ENCODE results near the gene ULK1. TPM values are rescaled to one million over a fixed set of nuclear protein-coding genes. Genes with fewer than 3 reads are reported as not detected.
A peak's percentile ranks its signal among the peaks of the same experiment; 100 is the strongest.
"Not testable (repeated sequence)": the region's sequence is repeated elsewhere in the genome, so short reads cannot be mapped to it uniquely, and the experiment has no call there.

The ULK1 gene
- total and polyA plus RNA-seq, 9 donors, result 4.5 to 70.1 (median 46.8) TPM

- Histone ChIP-seq H3K4me1 (ENCODE audit: insufficient read depth) (peaks cover 6% of the 10 kb centered on the region), H3K9me3 (no peaks in the 10 kb centered on the region), H3K4me3 (no peak overlapping the region), H3K27me3 (no peaks in the 10 kb centered on the region), H3K27ac (no peak overlapping the region), H3K36me3 (no peaks in the 10 kb centered on the region)
- DNase-seq, result peak in 1 of 5 donors; percentile 10
- intact Hi-C loops (cut with DNase I), result loop anchor here in 1 of 4 donors (2.0 kb wide), 1 partner anchor 19 kb away; the partner anchor contains the start of gene PUS1
- WGBS, 3 donors, result 47 to 57% (median 48%) methylated on average over 1 of the region's 1 CpG
- TF ChIP-seq, protein P1, sequence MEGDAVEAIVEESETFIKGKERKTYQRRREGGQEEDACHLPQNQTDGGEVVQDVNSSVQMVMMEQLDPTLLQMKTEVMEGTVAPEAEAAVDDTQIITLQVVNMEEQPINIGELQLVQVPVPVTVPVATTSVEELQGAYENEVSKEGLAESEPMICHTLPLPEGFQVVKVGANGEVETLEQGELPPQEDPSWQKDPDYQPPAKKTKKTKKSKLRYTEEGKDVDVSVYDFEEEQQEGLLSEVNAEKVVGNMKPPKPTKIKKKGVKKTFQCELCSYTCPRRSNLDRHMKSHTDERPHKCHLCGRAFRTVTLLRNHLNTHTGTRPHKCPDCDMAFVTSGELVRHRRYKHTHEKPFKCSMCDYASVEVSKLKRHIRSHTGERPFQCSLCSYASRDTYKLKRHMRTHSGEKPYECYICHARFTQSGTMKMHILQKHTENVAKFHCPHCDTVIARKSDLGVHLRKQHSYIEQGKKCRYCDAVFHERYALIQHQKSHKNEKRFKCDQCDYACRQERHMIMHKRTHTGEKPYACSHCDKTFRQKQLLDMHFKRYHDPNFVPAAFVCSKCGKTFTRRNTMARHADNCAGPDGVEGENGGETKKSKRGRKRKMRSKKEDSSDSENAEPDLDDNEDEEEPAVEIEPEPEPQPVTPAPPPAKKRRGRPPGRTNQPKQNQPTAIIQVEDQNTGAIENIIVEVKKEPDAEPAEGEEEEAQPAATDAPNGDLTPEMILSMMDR (IDR thresholded peaks at IDR 0.05), result no peak
- TF ChIP-seq EP300 (IDR thresholded peaks at IDR 0.05), result no peak
- no peak for TF ChIP-seq POLR2A (IDR thresholded peaks at IDR 0.05)
Measured at GRCh38 chr12:131948166-131948712, 53.8 kb downstream of the ULK1 start.

- H3K4me1 ChIP-seq (ENCODE audit: insufficient read depth); H3K36me3 ChIP-seq; H3K27me3 ChIP-seq; H3K9me3 ChIP-seq: not testable (repeated sequence)
- peak overlapping the region in 1 of 2 donors; percentile 70 for H3K27ac ChIP-seq
- 44 to 51% (median 49%) methylated on average over 23 of the region's 23 CpGs for WGBS, 3 donors
- DNase-seq, result peak in 1 of 5 donors; percentile 37
- intact Hi-C loops (cut with DNase I), result loop anchor here in 1 of 4 donors (2.0 kb wide), 1 partner anchor 20 kb away; the partner anchor contains the start of gene PUS1
- peak overlapping the region; percentile 89 for H3K4me3 ChIP-seq
Measured at GRCh38 chr12:131948713-131949430, 54.5 kb downstream of the ULK1 start.

DNA sequence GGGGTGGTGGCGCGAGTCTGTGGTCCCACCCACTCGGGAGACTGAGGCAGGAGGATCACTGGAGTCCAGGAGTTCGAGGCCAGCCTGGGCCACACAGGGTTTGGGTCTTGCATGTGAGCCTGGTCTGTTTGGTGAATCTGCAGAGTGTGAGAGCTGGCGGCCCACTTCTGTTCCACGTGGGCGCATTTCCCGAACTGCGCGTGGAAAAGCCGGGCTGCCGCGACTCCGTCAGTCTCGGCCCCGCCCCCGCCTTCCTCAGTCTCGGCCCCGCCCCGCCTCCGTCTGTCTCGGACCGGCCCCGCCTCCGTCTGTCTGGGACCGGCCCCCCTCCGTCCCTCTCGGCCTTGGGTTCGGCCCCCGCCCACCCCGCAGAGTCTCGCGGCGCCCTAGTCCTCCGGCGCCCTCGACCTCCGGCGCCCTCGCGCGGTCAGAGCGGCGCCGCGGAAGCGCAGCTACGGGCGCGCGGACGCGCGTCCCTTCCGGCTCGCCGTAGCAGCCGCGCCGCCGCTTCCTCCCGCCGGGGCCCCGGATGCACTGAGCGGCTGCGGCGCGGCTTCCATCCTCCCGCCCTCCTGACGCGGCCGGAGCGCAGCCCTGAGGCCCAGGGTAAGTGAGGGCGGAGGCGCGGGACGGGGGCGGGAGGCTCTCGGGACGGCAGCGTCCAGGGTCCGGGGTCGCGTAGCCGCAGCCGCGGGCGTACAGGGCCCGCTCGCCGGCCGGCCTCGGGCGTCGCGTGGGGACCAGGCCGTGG is 55.2 kb downstream of the ULK1 start, which contains the start of gene EP400:
Gene EP400, plus strand, starts transcription at position 512 of the 751 bp plus-strand sequence. CDS start 10,678 bp downstream, outside the sequence.
- Histone ChIP-seq H3K27ac (peak within 1 kb of the TSS; percentile 13 to 75), H3K4me3 (peak within 1 kb of the TSS; percentile 89), H3K9me3 (no peaks in the 10 kb centered on the region), H3K27me3 (no peaks in the 10 kb centered on the region), H3K36me3 (no peaks in the 10 kb centered on the region), H3K4me1 (ENCODE audit: insufficient read depth) (peaks cover 8% of the 10 kb centered on the region)
- peak; percentile 96 to 98 (median 97) for DNase-seq
- intact Hi-C loops (cut with DNase I), result loop anchor here in 2 of 4 donors (2.0 to 5.0 kb wide), 3 partner anchors 21 to 112 kb away; partner anchors contain the start of gene PUS1 (in 1 of the 2)
- 2 to 6% (median 4%) methylated on average over 21 to 97 of the region's 97 CpGs for WGBS, 3 donors
- TF ChIP-seq EP300 (IDR thresholded peaks at IDR 0.05), result no peak
- TF ChIP-seq, protein P1 (IDR thresholded peaks at IDR 0.05), result peak in 2 of 3 donors; percentile 53 to 75

DNA sequence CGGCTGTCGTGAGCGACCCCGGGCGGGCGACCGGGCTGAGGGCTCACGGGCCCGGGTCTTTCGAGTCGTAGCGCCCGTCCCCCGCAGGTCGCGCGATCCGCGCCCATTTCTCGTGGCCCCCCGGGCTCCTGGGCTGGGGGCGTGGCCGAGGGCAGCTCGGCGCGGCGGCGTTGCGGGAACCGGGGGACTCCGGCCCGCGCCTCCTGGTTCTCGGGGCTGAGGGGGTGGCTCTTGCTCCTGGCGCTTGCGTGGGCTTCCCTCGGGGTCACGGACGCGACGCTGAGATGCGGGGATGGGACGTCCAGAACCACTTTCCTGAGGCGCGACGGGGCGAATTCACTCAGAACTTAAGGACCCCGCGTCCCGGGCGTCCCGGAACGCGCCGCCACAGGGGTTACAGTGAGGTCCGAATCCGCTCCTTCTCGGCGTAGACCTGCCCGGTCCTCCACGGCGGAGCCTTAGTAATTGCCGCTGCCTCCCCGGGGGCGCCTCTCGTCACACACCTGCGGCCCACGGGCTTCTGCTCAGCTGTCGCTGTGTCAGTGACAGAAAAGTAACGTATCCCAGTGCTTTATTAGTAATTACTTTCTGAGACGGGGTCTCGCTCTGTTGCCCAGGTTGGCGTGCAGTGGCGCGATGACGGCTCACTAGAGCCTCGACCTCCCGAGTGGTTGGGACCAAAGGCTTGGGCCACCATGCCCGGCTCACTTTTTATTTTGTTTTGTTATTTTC is 55.9 kb downstream of the ULK1 start:
- peak overlapping the region; percentile 13 to 75 for H3K27ac ChIP-seq
- peaks cover 10% of the 10 kb centered on the region for H3K4me1 ChIP-seq (ENCODE audit: insufficient read depth)
- 0 to 1% (median 1%) methylated on average over 29 to 79 of the region's 79 CpGs for WGBS, 3 donors
- no peak for TF ChIP-seq EP300 (IDR thresholded peaks at IDR 0.05)
- TF ChIP-seq POLR2A (IDR thresholded peaks at IDR 0.05), result no peak
- TF ChIP-seq, protein P1 (IDR thresholded peaks at IDR 0.05), result no peak
- H3K36me3 ChIP-seq, result no peaks in the 10 kb centered on the region
- peak in 4 of 5 donors; percentile 45 to 74 (median 64) for DNase-seq
- peak overlapping the region; percentile 89 for H3K4me3 ChIP-seq
- intact Hi-C loops (cut with DNase I), result loop anchor here in 2 of 4 donors (2.0 to 5.0 kb wide), 2 partner anchors 54 to 113 kb away; no protein-coding TSS in a partner anchor
- no peaks in the 10 kb centered on the region for H3K9me3 ChIP-seq
- no peaks in the 10 kb centered on the region for H3K27me3 ChIP-seq

DNA sequence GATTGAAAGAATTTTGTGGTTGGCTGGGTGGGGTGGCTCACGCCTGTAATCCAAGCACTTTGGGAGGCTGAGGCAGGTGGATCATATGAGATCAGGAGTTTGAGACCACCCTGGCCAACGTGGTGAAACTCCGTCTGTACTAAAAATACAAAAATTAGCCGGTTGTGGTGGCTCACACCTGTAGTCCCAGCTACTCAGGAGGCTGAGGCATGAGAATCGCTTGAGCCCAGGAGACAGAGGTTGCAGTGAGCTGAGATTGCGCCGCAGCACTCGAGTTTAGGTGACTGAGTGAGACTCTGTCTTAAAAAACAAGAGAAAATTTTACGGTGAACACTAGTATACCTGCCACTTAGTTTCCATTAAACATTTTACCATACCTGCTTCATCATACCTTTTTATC is 59.4 kb downstream of the ULK1 start:
- 94% methylated on average over 9 of the region's 9 CpGs for WGBS, 3 donors

GRCh38 chr12:131954460-131954859 is 60.0 kb downstream of the ULK1 start:
- not testable (repeated sequence) for H3K36me3 ChIP-seq, H3K9me3 ChIP-seq, H3K27me3 ChIP-seq, H3K27ac ChIP-seq, H3K4me3 ChIP-seq
- intact Hi-C loops (cut with DNase I), result loop anchor here in 1 of 4 donors (5.0 kb wide), 1 partner anchor 117 kb away; no protein-coding TSS in a partner anchor
- H3K4me1 ChIP-seq (ENCODE audit: insufficient read depth), result peaks cover 19% of the 10 kb centered on the region
- DNase-seq, result peak in 1 of 5 donors; percentile 4
- 91 to 96% (median 92%) methylated on average over 13 of the region's 13 CpGs for WGBS, 3 donors

More for the DNA sequence above, 59.4 kb downstream of the ULK1 start:
- peaks cover 14% of the 10 kb centered on the region for H3K4me1 ChIP-seq (ENCODE audit: insufficient read depth)
- not testable (repeated sequence) for H3K27ac ChIP-seq, H3K27me3 ChIP-seq, H3K9me3 ChIP-seq, H3K4me3 ChIP-seq, H3K36me3 ChIP-seq
- DNase-seq, result peak in 1 of 5 donors; percentile 2
- intact Hi-C loops (cut with DNase I), result loop anchor here in 1 of 4 donors (5.0 kb wide), 1 partner anchor 117 kb away; no protein-coding TSS in a partner anchor

All from ovary (tissue), 9 donors.